Measurements from ENCODE around the gene TIMELESS. TPM values are rescaled to one million over a fixed set of nuclear protein-coding genes. Genes with fewer than 3 reads are reported as not detected.

TIMELESS gene
- total RNA-seq, 2 experiments from 2014 or later: 46.5 to 103 TPM

DNA sequence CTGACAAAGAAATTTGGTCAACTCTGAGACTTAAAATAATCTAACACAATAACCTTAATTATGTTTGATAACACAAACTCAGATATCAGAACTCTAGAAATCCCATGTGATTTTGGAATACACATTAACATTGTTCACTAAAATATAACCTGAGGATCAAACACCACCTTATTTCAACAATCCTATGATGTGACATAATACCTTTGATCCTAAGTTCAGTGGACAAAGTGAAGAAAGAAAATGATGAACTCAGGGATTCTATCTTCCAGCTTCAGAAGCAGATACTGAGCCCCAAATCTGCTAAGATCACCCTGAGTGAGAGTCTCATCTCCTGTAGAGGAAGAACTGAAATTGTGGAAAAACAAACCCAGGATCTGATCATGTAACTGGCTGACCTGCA is 50.9 kb downstream of the TIMELESS start:
- BruUV-seq (replicated peaks): no TSS peak
- Histone ChIP-seq H3K4me2 (ENCODE audit: low read length) (no peak overlapping the region), H3K4me3 (ENCODE audit: low read depth, low read length, poor library complexity, severe bottlenecking) (no peak overlapping the region), H3K9me2 (ENCODE audit: insufficient read depth, low read length) (no peaks in the 10 kb centered on the region), H3K36me3 (ENCODE audit: insufficient read depth, low read length) (no peaks in the 10 kb centered on the region), H4K20me1 (ENCODE audit: insufficient read depth, low read length) (no peaks in the 10 kb centered on the region), H3K4me1 (ENCODE audit: insufficient read depth, low read length, poor library complexity, severe bottlenecking) (no peaks in the 10 kb centered on the region), H3K9me3 (ENCODE audit: low read length) (0 out of 2 replicates have a peak, but pooled peaks cover 4% of the 10 kb centered on the region), H3K79me2 (ENCODE audit: insufficient read depth, low read depth, low read length) (no peaks in the 10 kb centered on the region), H3K27ac (ENCODE audit: low read depth, low read length, poor library complexity, severe bottlenecking) (no peak overlapping the region), H2AFZ (ENCODE audit: low read length) (no peak overlapping the region)
- DNase-seq (ENCODE audit: low spot score): no peak
- intact Hi-C loops (cut with micrococcal nuclease; ENCODE audit: unreplicated experiment): no loop called here
- CTCF ChIA-PET (ENCODE audit: unreplicated experiment): interaction anchor here (0.7 kb wide), 1 partner anchor 10 kb away, joined by 3 read pairs; no protein-coding TSS in a partner anchor
- TF ChIP-seq, protein P1, sequence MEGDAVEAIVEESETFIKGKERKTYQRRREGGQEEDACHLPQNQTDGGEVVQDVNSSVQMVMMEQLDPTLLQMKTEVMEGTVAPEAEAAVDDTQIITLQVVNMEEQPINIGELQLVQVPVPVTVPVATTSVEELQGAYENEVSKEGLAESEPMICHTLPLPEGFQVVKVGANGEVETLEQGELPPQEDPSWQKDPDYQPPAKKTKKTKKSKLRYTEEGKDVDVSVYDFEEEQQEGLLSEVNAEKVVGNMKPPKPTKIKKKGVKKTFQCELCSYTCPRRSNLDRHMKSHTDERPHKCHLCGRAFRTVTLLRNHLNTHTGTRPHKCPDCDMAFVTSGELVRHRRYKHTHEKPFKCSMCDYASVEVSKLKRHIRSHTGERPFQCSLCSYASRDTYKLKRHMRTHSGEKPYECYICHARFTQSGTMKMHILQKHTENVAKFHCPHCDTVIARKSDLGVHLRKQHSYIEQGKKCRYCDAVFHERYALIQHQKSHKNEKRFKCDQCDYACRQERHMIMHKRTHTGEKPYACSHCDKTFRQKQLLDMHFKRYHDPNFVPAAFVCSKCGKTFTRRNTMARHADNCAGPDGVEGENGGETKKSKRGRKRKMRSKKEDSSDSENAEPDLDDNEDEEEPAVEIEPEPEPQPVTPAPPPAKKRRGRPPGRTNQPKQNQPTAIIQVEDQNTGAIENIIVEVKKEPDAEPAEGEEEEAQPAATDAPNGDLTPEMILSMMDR (conservative IDR thresholded peaks at IDR 0.05; ENCODE audit: low read length): no peak
- TF ChIP-seq EZH2phosphoT487 (IDR thresholded peaks at IDR 0.05; ENCODE audit: borderline replicate concordance, low read depth, low read length): no peak
- POLR2A ChIA-PET: interaction anchor here (0.6 to 0.8 kb wide), 3 partner anchors 10 to 45 kb away, joined by 3 read pairs; no protein-coding TSS in a partner anchor

DNA sequence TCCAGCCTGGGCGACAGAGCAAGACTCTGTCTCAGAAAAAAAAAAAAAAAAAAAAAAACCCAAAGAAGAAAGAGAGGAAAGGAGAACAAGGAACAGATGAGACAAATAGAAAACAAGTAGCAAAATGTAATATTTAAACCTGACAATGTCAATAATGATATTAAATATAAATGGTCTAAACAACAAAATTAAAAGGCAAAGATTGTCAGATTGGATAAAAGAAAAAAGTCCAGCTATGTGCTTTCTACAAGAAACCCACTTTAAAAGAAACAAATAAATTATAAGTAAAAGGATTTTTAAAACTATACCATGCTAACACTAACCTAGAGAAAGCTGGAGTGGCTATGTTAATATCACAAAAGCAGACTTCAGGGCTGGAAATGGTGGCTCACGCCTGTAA is 56.9 kb downstream of the TIMELESS start:
- Histone ChIP-seq H4K20me1 (ENCODE audit: insufficient read depth, low read length) (no peaks in the 10 kb centered on the region), H3K79me2 (ENCODE audit: insufficient read depth, low read depth, low read length) (no peaks in the 10 kb centered on the region), H3K36me3 (ENCODE audit: insufficient read depth, low read length) (no peaks in the 10 kb centered on the region), H3K9me3 (ENCODE audit: low read length) (0 out of 2 replicates have a peak, but pooled peaks cover 8% of the 10 kb centered on the region), H3K27ac (ENCODE audit: low read depth, low read length, poor library complexity, severe bottlenecking) (no peak overlapping the region), H3K4me2 (ENCODE audit: low read length) (no peak overlapping the region), H3K4me1 (ENCODE audit: insufficient read depth, low read length, poor library complexity, severe bottlenecking) (no peaks in the 10 kb centered on the region), H3K9me2 (ENCODE audit: insufficient read depth, low read length) (no peaks in the 10 kb centered on the region), H3K4me3 (ENCODE audit: low read depth, low read length, poor library complexity, severe bottlenecking) (no peak overlapping the region), H2AFZ (ENCODE audit: low read length) (no peak overlapping the region)
- DNase-seq (ENCODE audit: low spot score): no peak
- ChIA-PET POLR2A (interaction anchor here (0.5 to 1.1 kb wide), 4 partner anchors 17 to 179 kb away, joined by 4 to 8 read pairs (median 4); partner anchors contain the start of gene TIMELESS), CTCF (ENCODE audit: unreplicated experiment) (no interaction called here)
- no TSS peak for BruUV-seq (replicated peaks)
- intact Hi-C loops (cut with micrococcal nuclease; ENCODE audit: unreplicated experiment): no loop called here
- TF ChIP-seq, protein P1 (conservative IDR thresholded peaks at IDR 0.05; ENCODE audit: low read length): no peak
- TF ChIP-seq EZH2phosphoT487 (IDR thresholded peaks at IDR 0.05; ENCODE audit: borderline replicate concordance, low read depth, low read length): no peak

DNA sequence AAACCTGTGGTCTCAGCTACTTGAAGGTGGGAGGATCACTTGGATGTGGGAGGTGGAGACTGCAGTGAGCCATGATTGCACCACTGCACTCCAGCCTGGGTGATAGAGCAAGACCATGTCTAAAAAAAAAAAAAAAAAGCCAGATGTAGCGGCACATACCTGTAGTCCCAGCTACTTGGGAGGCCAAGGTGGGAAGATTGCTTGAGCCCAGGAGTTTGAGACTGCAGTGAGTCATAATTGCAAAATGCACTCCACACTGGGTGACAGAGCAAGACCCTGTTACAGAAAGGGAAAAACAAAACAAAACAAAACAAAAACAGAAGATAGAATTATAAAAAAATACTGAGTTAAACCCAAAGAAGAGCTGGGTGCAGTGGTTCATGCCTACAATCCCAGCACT is 57.5 kb downstream of the TIMELESS start:
- 0 out of 2 replicates have a peak, but pooled peaks cover 8% of the 10 kb centered on the region for H3K9me3 ChIP-seq (ENCODE audit: low read length)
- H3K27ac ChIP-seq (ENCODE audit: low read depth, low read length, poor library complexity, severe bottlenecking): no peak overlapping the region
- ChIA-PET CTCF (ENCODE audit: unreplicated experiment) (no interaction called here), POLR2A (interaction anchor here (0.6 to 1.1 kb wide), 3 partner anchors 24 to 58 kb away, joined by 3 to 6 read pairs (median 4); partner anchors contain the start of gene TIMELESS)
- H3K79me2 ChIP-seq (ENCODE audit: insufficient read depth, low read depth, low read length): no peaks in the 10 kb centered on the region
- no peak for DNase-seq (ENCODE audit: low spot score)
- no peaks in the 10 kb centered on the region for H3K4me1 ChIP-seq (ENCODE audit: insufficient read depth, low read length, poor library complexity, severe bottlenecking)
- TF ChIP-seq EZH2phosphoT487 (IDR thresholded peaks at IDR 0.05; ENCODE audit: borderline replicate concordance, low read depth, low read length): no peak
- TF ChIP-seq, protein P1 (conservative IDR thresholded peaks at IDR 0.05; ENCODE audit: low read length): no peak
- no peaks in the 10 kb centered on the region for H4K20me1 ChIP-seq (ENCODE audit: insufficient read depth, low read length)
- no peaks in the 10 kb centered on the region for H3K9me2 ChIP-seq (ENCODE audit: insufficient read depth, low read length)
- H3K4me2 ChIP-seq (ENCODE audit: low read length): no peak overlapping the region
- H3K4me3 ChIP-seq (ENCODE audit: low read depth, low read length, poor library complexity, severe bottlenecking): no peak overlapping the region
- intact Hi-C loops (cut with micrococcal nuclease; ENCODE audit: unreplicated experiment): no loop called here
- no TSS peak for BruUV-seq (replicated peaks)
- H2AFZ ChIP-seq (ENCODE audit: low read length): no peak overlapping the region
- H3K36me3 ChIP-seq (ENCODE audit: insufficient read depth, low read length): no peaks in the 10 kb centered on the region

All from OCI-LY7 (cell line).